ENCODE measurements around the gene FUT2.

- TF ChIP-seq PPARA (CRISPR knock-in tag; IDR thresholded peaks at IDR 0.05; ENCODE audit: borderline replicate concordance) (no peak), CREB5 (CRISPR knock-in tag; IDR thresholded peaks at IDR 0.05; ENCODE audit: low read depth) (no peak), ZFP30 (CRISPR knock-in tag; IDR thresholded peaks at IDR 0.05) (no peak), RARB (CRISPR knock-in tag; IDR thresholded peaks at IDR 0.05) (no peak), TCF4 (CRISPR knock-in tag; IDR thresholded peaks at IDR 0.05; ENCODE audit: borderline replicate concordance) (no peak), ZNF565 (CRISPR knock-in tag; conservative IDR thresholded peaks at IDR 0.05; ENCODE audit: low read depth) (no peak), ZNF8 (CRISPR knock-in tag; IDR thresholded peaks at IDR 0.05) (no peak), ZFP3 (CRISPR knock-in tag; IDR thresholded peaks at IDR 0.05) (no peak), TOX (CRISPR knock-in tag; IDR thresholded peaks at IDR 0.05; ENCODE audit: borderline replicate concordance) (no peak), TSHZ2 (CRISPR knock-in tag; IDR thresholded peaks at IDR 0.05) (no peak), ARNTL (CRISPR knock-in tag; IDR thresholded peaks at IDR 0.05; ENCODE audit: borderline replicate concordance, low read depth) (no peak), GLIS3 (CRISPR knock-in tag; IDR thresholded peaks at IDR 0.05) (no peak), ESRRG (CRISPR knock-in tag; IDR thresholded peaks at IDR 0.05) (no peak)
- TF ChIP-seq, protein P1, sequence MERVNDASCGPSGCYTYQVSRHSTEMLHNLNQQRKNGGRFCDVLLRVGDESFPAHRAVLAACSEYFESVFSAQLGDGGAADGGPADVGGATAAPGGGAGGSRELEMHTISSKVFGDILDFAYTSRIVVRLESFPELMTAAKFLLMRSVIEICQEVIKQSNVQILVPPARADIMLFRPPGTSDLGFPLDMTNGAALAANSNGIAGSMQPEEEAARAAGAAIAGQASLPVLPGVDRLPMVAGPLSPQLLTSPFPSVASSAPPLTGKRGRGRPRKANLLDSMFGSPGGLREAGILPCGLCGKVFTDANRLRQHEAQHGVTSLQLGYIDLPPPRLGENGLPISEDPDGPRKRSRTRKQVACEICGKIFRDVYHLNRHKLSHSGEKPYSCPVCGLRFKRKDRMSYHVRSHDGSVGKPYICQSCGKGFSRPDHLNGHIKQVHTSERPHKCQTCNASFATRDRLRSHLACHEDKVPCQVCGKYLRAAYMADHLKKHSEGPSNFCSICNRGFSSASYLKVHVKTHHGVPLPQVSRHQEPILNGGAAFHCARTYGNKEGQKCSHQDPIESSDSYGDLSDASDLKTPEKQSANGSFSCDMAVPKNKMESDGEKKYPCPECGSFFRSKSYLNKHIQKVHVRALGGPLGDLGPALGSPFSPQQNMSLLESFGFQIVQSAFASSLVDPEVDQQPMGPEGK (CRISPR knock-in tag; IDR thresholded peaks at IDR 0.05; ENCODE audit: borderline replicate concordance): no peak
These were observed 57.0 kb downstream of the FUT2 start, which contains the start of gene FUT1 for GRCh38 chr19:48752496-48753365.

All from SK-N-SH treated with all-trans-retinoic acid at 6 μM for 48 hours (cell line).